HEK293 (cell line): ENCODE data around the gene VPS13C.

Source experiments
- CTCF ChIA-PET: fragments of 350-600 bp; formaldehyde crosslinking; extraction: SDS; loops from one replicate; lab custom pipeline; 2021; ENCODE audit warnings: antibody characterized with exemption; lab: Yijun Ruan, JAX
- POLR2A ChIA-PET: fragments of 300-600 bp; formaldehyde crosslinking; extraction: SDS; loops from one replicate; lab custom pipeline; 2020; ENCODE audit warnings: antibody characterized with exemption, inconsistent platforms; lab: Yijun Ruan, JAX
- H3K27ac ChIP-seq: fragments of 200-500 bp; sonication (Bioruptor generic); 2 replicates; pipeline ENCODE4 v1.5.1; 2014; ENCODE audit warnings: low read depth, low read length, control low read depth, inconsistent platforms; ENCODE audit errors: extremely low read depth
- H3K36me3 ChIP-seq, 2 experiments: fragments of 200-500 bp in 1 of 2; sonication (Bioruptor generic) in 1 of 2; 1 replicate in 1 of 2; 2 replicates in 1 of 2; pipeline ENCODE4 v1.5.1; 2014 to 2017; ENCODE audit warnings: inconsistent platforms in 2 of 2, low read length in 2 of 2; ENCODE audit not compliant: control insufficient read depth in 2 of 2, insufficient read depth in 1 of 2
- H3K4me1 ChIP-seq: fragments of 200-500 bp; sonication (Bioruptor generic); 2 replicates; pipeline ENCODE4 v1.5.1; 2014; ENCODE audit warnings: mild to moderate bottlenecking, low read length, inconsistent platforms; ENCODE audit not compliant: control insufficient read depth, insufficient read depth
- H3K4me3 ChIP-seq: 2 replicates; pipeline ENCODE4 v1.5.1; 2011; ENCODE audit warnings: low read depth, mild to moderate bottlenecking, control low read depth, low read length, moderate library complexity
- H3K9me3 ChIP-seq: fragments of 200-500 bp; sonication (Bioruptor generic); 2 replicates; pipeline ENCODE4 v1.5.1; 2014; ENCODE audit warnings: low read depth, low read length, inconsistent platforms; ENCODE audit not compliant: control insufficient read depth, insufficient read depth
- BCL11B ChIP-seq: fragments of 450-650 bp; formaldehyde crosslinking; IDR thresholded peaks from 2 replicates; pipeline ENCODE4 v1.5.1; 2016; ENCODE audit warnings: low read depth, missing biosample characterization, missing genetic modification characterization
- ELK4 ChIP-seq: IDR thresholded peaks from 2 replicates; pipeline ENCODE4 v1.6.1; 2011; ENCODE audit warnings: mild to moderate bottlenecking, low read depth, low read length, borderline replicate concordance
- GLI2 ChIP-seq: fragments of 450-650 bp; formaldehyde crosslinking; IDR thresholded peaks from 2 replicates; pipeline ENCODE4; 2017; ENCODE audit warnings: missing biosample characterization, missing genetic modification characterization, low read depth, borderline replicate concordance
- GLI4 ChIP-seq: fragments of 450-650 bp; formaldehyde crosslinking; IDR thresholded peaks from 2 replicates; pipeline ENCODE4 v1.5.1; 2016; ENCODE audit warnings: missing biosample characterization, missing genetic modification characterization
- HOXA7 ChIP-seq: sonication (generic); formaldehyde crosslinking; IDR thresholded peaks from 2 replicates; pipeline ENCODE4 v1.8.1; 2022; ENCODE audit warnings: missing genetic modification reagents, borderline replicate concordance
- HOXD13 ChIP-seq: sonication (generic); formaldehyde crosslinking; IDR thresholded peaks from 2 replicates; pipeline ENCODE4 v1.8.0; 2022; ENCODE audit warnings: missing genetic modification reagents, borderline replicate concordance
- KLF10 ChIP-seq: fragments of 450-650 bp; IDR thresholded peaks from 2 replicates; pipeline ENCODE4 v1.5.1; 2018; ENCODE audit warnings: missing biosample characterization, mild to moderate bottlenecking, missing genetic modification characterization
- MYNN ChIP-seq: fragments of 450-650 bp; formaldehyde crosslinking; IDR thresholded peaks from 2 replicates; pipeline ENCODE4 v1.5.1; 2016; ENCODE audit warnings: missing biosample characterization, missing genetic modification characterization, borderline replicate concordance
- MZF1 ChIP-seq: fragments of 450-650 bp; formaldehyde crosslinking; IDR thresholded peaks from 2 replicates; pipeline ENCODE4 v1.5.1; 2017; ENCODE audit warnings: missing biosample characterization, missing genetic modification characterization, borderline replicate concordance
- PRDM4 ChIP-seq: fragments of 450-650 bp; formaldehyde crosslinking; IDR thresholded peaks from 2 replicates; pipeline ENCODE4 v1.5.1; 2017; ENCODE audit warnings: missing biosample characterization, missing genetic modification characterization
- SCRT2 ChIP-seq: fragments of 450-650 bp; formaldehyde crosslinking; IDR thresholded peaks from 2 replicates; pipeline ENCODE4 v1.5.1; 2016; ENCODE audit warnings: missing biosample characterization, missing genetic modification characterization
- ZBTB11 ChIP-seq: fragments of 450-650 bp; formaldehyde crosslinking; conservative IDR thresholded peaks from 2 replicates; pipeline ENCODE4 v1.5.1; 2016; ENCODE audit warnings: low read depth, missing biosample characterization, missing genetic modification characterization
- ZNF133 ChIP-seq: fragments of 450-650 bp; formaldehyde crosslinking; IDR thresholded peaks from 2 replicates; pipeline ENCODE4 v1.5.1; 2016; ENCODE audit warnings: missing biosample characterization, missing genetic modification characterization
- ZNF169 ChIP-seq: fragments of 450-650 bp; formaldehyde crosslinking; IDR thresholded peaks from 2 replicates; pipeline ENCODE4 v1.5.1; 2016; ENCODE audit warnings: missing biosample characterization, missing genetic modification characterization
- ZNF202 ChIP-seq: fragments of 450-650 bp; formaldehyde crosslinking; IDR thresholded peaks from 2 replicates; pipeline ENCODE4 v1.5.1; 2016; ENCODE audit warnings: missing biosample characterization, missing genetic modification characterization, borderline replicate concordance
- ZNF239 ChIP-seq: fragments of 450-650 bp; formaldehyde crosslinking; IDR thresholded peaks from 2 replicates; pipeline ENCODE4 v1.5.1; 2016; ENCODE audit warnings: missing biosample characterization, missing genetic modification characterization
- ZNF391 ChIP-seq: fragments of 450-650 bp; formaldehyde crosslinking; IDR thresholded peaks from 2 replicates; pipeline ENCODE4 v1.5.1; 2016; ENCODE audit warnings: low read depth, missing biosample characterization, missing genetic modification characterization, borderline replicate concordance
- ZNF548 ChIP-seq: fragments of 450-650 bp; formaldehyde crosslinking; IDR thresholded peaks from 2 replicates; pipeline ENCODE4 v1.5.1; 2016; ENCODE audit warnings: missing biosample characterization, missing genetic modification characterization
- ZNF555 ChIP-seq: fragments of 450-650 bp; formaldehyde crosslinking; conservative IDR thresholded peaks from 2 replicates; pipeline ENCODE4 v1.5.1; 2017; ENCODE audit warnings: missing biosample characterization, mild to moderate bottlenecking, missing genetic modification characterization, inconsistent platforms
- ZNF600 ChIP-seq: fragments of 450-650 bp; formaldehyde crosslinking; IDR thresholded peaks from 2 replicates; pipeline ENCODE4 v1.5.1; 2016; ENCODE audit warnings: missing biosample characterization, missing genetic modification characterization
- ZNF658 ChIP-seq: fragments of 450-650 bp; formaldehyde crosslinking; IDR thresholded peaks from 2 replicates; pipeline ENCODE4; 2016; ENCODE audit warnings: missing biosample characterization, missing genetic modification characterization
- TF ChIP-seq, protein P1 (sequence below): fragments of 450-650 bp; formaldehyde crosslinking; IDR thresholded peaks from 2 replicates; pipeline ENCODE4 v1.5.1; 2016; ENCODE audit warnings: missing biosample characterization, missing genetic modification characterization
- TF ChIP-seq, protein P2 (sequence below): fragments of 450-650 bp; formaldehyde crosslinking; IDR thresholded peaks from 2 replicates; pipeline ENCODE4 v1.5.1; 2016; ENCODE audit warnings: missing biosample characterization, missing genetic modification characterization

The VPS13C gene

DNA sequence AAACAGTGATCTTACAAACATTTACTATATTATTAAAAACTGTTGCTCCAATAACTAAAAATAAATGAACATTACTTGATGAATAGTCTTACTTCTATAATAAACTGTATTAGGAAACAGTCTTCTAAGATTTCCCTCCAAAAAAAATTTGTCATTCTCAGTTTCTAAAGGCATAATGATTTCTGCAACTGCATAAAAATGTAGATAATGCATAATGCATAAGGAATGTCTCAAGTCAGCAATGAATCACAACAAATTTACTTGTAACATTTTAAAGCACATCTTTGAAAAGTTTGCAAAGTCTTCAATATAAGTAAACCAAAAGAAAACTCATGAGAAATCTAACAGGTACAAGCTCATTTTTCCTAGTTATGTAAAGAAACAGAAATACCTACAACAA, 113.5 kb downstream of the VPS13C start (continued):
- TF ChIP-seq, protein P1, sequence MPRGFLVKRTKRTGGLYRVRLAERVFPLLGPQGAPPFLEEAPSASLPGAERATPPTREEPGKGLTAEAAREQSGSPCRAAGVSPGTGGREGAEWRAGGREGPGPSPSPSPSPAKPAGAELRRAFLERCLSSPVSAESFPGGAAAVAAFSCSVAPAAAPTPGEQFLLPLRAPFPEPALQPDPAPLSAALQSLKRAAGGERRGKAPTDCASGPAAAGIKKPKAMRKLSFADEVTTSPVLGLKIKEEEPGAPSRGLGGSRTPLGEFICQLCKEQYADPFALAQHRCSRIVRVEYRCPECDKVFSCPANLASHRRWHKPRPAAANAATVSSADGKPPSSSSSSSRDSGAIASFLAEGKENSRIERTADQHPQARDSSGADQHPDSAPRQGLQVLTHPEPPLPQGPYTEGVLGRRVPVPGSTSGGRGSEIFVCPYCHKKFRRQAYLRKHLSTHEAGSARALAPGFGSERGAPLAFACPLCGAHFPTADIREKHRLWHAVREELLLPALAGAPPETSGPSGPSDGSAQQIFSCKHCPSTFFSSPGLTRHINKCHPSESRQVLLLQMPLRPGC = no peak
- TF ChIP-seq ZNF169 (tag by site-specific recombination) = no peak

DNA sequence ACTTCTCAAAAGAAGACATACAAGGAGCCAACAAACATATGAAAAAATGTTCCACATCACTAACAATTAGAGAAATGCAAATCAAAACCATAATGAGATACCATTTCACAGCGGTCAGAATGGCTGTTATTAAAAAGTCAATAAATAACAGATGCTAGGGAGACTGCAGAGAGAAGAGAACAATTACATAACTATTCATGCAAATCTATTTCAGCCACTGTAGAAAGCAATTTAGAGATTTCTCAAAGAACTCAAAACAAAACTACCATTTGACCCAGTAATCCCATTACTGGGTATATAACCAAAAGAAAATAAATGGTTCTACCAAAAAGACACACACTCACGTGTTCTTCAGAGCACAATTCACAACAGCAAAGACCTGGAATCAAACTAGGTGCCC, 116.3 kb downstream of the VPS13C start:
- TF ChIP-seq PRDM4 (tag by site-specific recombination) = no peak
- TF ChIP-seq HOXA7 (CRISPR knock-in tag) = no peak
- TF ChIP-seq MYNN (tag by site-specific recombination) = no peak
- TF ChIP-seq KLF10 (tag by site-specific recombination) = no peak
- no peak for TF ChIP-seq ZNF239 (tag by site-specific recombination)
- TF ChIP-seq GLI2 (tag by site-specific recombination) = no peak
- TF ChIP-seq, protein P2, sequence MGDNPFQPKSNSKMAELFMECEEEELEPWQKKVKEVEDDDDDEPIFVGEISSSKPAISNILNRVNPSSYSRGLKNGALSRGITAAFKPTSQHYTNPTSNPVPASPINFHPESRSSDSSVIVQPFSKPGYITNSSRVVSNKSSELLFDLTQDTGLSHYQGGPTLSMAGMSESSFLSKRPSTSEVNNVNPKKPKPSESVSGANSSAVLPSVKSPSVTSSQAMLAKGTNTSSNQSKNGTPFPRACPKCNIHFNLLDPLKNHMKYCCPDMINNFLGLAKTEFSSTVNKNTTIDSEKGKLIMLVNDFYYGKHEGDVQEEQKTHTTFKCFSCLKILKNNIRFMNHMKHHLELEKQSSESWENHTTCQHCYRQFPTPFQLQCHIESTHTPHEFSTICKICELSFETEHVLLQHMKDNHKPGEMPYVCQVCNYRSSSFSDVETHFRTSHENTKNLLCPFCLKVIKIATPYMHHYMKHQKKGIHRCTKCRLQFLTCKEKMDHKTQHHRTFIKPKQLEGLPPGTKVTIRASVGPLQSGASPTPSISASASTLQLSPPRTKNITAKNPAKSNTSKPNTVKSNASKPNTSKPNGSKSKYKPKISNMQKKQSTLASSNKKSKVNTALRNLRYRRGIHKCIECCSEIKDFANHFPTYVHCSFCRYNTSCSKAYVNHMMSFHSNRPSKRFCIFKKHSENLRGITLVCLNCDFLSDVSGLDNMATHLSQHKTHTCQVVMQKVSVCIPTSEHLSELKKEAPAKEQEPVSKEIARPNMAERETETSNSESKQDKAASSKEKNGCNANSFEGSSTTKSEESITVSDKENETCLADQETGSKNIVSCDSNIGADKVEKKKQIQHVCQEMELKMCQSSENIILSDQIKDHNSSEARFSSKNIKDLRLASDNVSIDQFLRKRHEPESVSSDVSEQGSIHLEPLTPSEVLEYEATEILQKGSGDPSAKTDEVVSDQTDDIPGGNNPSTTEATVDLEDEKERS (tag by site-specific recombination) = no peak
- TF ChIP-seq GLI4 (tag by site-specific recombination) = no peak
- no peak for TF ChIP-seq ZNF202
- Histone ChIP-seq H3K36me3 (peaks cover 4 to 34% of the 10 kb centered on the region in 2 experiments), H3K4me1 (no peaks in the 10 kb centered on the region), H3K4me3 (no peak overlapping the region), H3K9me3 (no peaks in the 10 kb centered on the region), H3K27ac (no peak overlapping the region)
- ChIA-PET CTCF (no interaction called here), POLR2A (interaction anchor here (0.9 kb wide), 1 partner anchor 1141 kb away, joined by 3 read pairs; no protein-coding TSS in a partner anchor)

- H3K27ac ChIP-seq = no peak overlapping the region
- no peaks in the 10 kb centered on the region for H3K9me3 ChIP-seq
- no peaks in the 10 kb centered on the region for H3K4me1 ChIP-seq
- no peak overlapping the region for H3K4me3 ChIP-seq
- CTCF ChIA-PET = no interaction called here
- POLR2A ChIA-PET = no interaction called here
- H3K36me3 ChIP-seq = peaks cover 0 to 11% of the 10 kb centered on the region in 2 experiments; a peak in 2 of 3 replicates
- no peak for TF ChIP-seq ZNF548 (tag by site-specific recombination)
- no peak for TF ChIP-seq KLF10 (tag by site-specific recombination)
- TF ChIP-seq ZNF600 = no peak
- TF ChIP-seq HOXD13 (CRISPR knock-in tag) = no peak
- no peak for TF ChIP-seq SCRT2
- TF ChIP-seq ZNF133 (tag by site-specific recombination) = no peak
- no peak for TF ChIP-seq BCL11B (tag by site-specific recombination)
- TF ChIP-seq ELK4 = no peak
- no peak for TF ChIP-seq ZNF658 (tag by site-specific recombination)
- no peak for TF ChIP-seq ZNF555 (tag by site-specific recombination)
- TF ChIP-seq ZBTB11 (tag by site-specific recombination) = no peak
- TF ChIP-seq ZNF391 (tag by site-specific recombination) = no peak
- no peak for TF ChIP-seq MZF1 (tag by site-specific recombination)
Measured at GRCh38 chr15:61938249-61938648, 122.0 kb downstream of the VPS13C start.
